G401 (cell line): ENCODE results near the gene DTX3L. TPM values are rescaled to one million over a fixed set of nuclear protein-coding genes. Genes with fewer than 3 reads are reported as not detected.
A peak's percentile ranks its signal among the peaks of the same experiment; 100 is the strongest.

ENCODE experiments used
- DNase-seq: peaks from one replicate; pipeline ENCODE4 v3.0.0-alpha.2; 2015; ENCODE audit warnings: low spot score
- in situ Hi-C: cut with HindIII; loops from 2 replicates; pipeline ENCODE4 v1.10.0; 2016; ENCODE audit warnings: low sequenced_read_pairs, mixed read lengths
- total RNA-seq: library from RNA; depleted of rRNA; stranded (reverse); fragments of >200 nt; shearing (Covaris generic); gene quantifications from 2 replicates; pipeline ENCODE4 v1.2.3, GENCODE V29; 2014; rRNA removed

The DTX3L gene
- total RNA-seq = 4.9 and 5.3 TPM in 2 replicates

- peak; percentile 11 for DNase-seq
These were observed at the start of gene DTX3L, which contains the start of gene PARP9 for GRCh38 chr3:122564155-122564912. DTX3L (plus strand) TSS chr3:122564338; CDS start chr3:122564427, 89 bp downstream. PARP9 (minus strand) TSS chr3:122564300; CDS start chr3:122559620, 4,680 bp downstream.

DNA sequence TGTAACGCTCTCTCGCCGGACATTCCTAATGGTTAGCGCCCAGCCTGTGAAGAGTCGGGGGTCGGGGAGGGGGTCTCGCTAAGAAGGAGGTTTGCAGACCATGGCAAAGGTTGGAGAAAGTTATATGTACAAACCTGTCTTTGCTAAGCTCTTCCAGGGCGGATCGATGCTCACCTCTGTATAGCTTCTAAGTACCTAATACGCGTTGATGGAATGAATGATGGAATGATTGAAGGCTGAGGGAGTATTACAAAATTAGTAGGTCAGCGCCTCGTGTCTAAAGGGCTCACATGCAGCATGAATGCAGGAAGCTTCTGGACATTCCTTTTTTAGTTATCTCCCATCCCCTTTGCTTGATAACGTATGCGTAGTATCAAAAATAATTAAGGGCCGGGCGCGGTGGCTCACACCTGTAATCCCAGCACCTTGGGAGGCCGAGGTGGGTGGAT lies 49.1 kb upstream of the DTX3L start:
- in situ Hi-C loops = no loop called here
- no peak for DNase-seq

More at GRCh38 chr3:122564155-122564912, at the start of gene DTX3L, which contains the start of gene PARP9:
- in situ Hi-C loops = no loop called here

- in situ Hi-C loops = no loop called here
- no peak for DNase-seq
These were observed 48.3 kb upstream of the DTX3L start for GRCh38 chr3:122515870-122516269.

DNA sequence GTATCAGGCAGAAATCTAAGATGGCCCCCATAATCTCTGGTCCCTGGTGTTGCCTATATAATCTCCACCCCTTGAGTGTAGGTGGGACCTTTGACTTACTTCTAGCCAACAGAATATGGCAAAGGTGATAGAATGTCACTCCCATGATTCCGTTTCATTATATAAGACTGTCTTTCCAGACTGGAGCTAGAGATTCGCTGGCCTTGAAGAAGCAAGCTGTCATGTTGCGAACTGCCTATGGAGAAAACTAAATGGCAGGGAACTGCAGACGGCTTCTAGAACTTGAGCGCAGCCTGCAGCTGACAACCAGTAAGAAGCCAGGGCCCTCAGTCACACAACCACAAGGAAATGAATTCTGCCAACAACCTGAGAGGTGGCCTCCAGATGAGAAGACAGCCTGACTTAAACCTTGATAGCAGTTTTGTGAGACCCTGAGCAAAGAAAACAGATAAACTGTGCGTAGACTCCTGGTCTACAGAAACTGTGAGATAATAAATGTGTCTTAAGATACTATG lies 47.2 kb upstream of the DTX3L start:
- in situ Hi-C loops = no loop called here
- DNase-seq = no peak

DNA sequence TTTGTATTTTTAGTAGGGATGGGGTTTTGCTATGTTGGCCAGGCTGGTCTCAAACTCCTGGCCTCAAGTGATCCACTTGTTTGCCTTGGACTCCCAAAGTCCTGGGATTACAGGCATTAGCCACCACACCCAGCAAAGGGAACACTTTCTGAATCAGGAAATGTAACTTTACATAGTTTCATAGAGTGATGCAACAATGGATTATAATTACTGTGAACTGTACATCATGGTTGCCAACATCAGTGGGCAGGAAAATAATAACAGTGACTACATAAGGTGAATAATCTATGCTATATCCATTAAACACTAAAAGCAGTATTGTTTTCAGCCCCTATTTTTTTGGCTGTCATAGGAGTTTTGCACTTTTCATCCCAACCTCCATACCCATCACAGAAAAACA lies 44.4 kb upstream of the DTX3L start:
- no peak for DNase-seq
- in situ Hi-C loops = no loop called here

DNA sequence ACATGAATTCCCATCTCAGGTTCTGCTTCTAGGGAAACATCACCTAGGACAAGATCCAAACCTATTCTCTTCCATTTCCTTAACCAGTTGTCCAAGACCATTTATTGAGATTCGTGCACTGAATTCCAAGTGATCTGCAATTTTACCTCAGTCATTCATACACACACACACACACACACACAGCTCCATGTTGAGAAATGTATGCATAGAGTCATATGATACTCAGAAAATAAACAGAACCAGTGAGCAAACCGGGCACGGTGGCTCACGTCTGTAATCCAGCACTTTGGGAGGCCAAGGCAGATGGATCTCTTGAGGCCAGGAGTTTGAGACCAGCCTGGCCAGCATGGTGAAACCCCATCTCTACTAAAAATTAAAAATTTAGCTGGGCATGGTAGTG lies 43.3 kb upstream of the DTX3L start:
- DNase-seq = no peak
- in situ Hi-C loops = no loop called here

- no peak for DNase-seq
- in situ Hi-C loops = no loop called here
These were observed 40.8 kb upstream of the DTX3L start for GRCh38 chr3:122523317-122523716.

- DNase-seq = no peak
- in situ Hi-C loops = no loop called here
These were observed 34.0 kb upstream of the DTX3L start for GRCh38 chr3:122530164-122530563.

GRCh38 chr3:122533480-122533879 lies 30.7 kb upstream of the DTX3L start:
- DNase-seq = no peak
- in situ Hi-C loops = no loop called here

DNA sequence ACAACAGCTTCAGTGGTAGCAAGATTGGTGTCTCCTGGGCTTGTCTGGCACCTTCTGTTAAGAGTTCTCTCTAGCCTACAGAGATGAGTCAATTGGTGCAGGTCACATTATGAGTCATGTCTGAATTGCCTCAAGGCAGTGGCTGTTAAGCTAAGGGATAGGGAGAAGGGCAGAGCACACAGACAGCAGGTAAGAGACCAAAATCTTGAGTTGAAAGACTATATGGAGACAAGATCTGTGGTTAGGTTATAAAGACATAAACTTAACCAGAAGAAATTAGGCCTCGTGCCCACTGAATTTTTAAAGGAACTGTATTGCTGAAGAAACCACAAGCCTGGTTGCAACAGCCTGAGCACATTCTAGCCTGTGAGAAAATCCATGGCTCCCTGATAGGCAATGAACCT lies 30.2 kb upstream of the DTX3L start:
- no peak for DNase-seq
- in situ Hi-C loops = no loop called here

DNA sequence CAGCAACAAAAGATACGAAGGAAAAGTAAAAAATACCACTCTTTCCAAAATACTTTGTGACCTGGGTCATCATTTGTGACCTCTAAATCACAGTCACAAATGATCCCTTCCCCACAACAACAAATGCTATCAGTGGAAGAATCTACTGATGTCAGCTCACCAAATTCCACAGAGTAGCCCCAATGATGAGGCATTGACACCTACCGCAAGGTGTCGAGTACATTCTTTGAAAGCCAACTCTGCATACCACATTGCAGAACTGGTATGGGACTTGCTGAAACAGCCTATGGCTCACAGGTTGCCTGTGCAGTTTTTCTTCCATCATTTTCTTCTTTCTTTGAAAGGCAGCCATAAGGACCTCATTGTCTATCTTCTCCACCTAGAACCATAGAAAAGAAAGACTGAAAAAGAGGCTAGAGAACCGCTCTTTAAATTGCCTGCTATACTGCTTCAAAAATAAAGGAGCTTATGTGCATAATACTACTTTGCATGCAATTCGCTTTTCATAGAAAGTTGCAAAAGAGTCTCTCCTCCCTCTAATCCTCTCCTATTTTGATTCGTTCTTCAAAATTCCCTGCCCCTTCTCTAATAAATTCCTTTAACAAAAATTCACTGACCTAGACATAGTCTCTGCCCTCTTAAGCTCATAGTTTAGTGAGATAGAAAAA lies 28.0 kb upstream of the DTX3L start:
- DNase-seq = no peak
- in situ Hi-C loops = no loop called here

GRCh38 chr3:122536632-122537001 lies 27.5 kb upstream of the DTX3L start:
- DNase-seq = no peak
- in situ Hi-C loops = no loop called here

DNA sequence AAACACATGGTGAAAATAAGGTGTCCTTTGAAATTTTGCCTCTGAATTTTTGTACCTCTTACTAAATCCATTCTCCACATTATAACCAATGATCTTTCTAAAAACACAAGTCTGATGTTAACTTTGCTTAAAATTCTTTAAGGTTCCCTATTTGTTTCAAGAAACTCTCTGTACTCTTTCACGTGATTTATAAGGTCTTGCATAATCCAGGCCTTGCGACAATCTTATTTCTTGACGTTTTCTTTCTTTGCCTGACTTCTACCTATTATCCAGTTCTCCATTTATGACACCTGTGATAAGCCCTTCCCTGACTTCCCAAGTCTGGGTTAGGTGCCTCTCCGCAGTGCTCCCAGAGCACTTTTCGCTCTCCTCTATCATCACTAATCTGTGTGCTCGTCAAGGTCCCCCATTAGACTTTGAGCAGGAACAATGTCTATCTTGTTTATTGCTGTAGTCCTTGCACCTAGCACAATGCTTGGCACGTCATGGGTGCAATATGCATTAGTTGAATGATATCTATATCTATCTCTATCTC lies 25.1 kb upstream of the DTX3L start:
- in situ Hi-C loops = no loop called here
- DNase-seq = no peak

DNA sequence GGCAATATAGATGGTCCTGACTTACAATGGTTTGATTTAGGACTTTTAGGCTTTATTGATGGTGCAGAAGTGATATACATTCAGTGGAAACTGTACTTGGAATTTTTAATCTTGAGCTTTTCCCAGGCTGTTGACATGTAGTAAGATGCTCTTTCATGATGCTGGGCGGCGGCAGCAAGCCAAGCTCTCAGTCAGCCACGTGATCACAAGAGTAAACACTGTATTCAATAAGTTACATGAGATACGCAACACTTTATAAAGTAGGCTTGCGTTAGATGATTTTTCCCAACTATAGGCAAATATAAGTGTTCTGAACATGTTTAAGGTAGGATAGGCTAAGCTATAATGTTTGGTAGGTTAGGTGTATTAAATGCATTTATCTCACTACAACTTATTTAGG lies 18.0 kb upstream of the DTX3L start:
- DNase-seq = no peak
- in situ Hi-C loops = no loop called here

DNA sequence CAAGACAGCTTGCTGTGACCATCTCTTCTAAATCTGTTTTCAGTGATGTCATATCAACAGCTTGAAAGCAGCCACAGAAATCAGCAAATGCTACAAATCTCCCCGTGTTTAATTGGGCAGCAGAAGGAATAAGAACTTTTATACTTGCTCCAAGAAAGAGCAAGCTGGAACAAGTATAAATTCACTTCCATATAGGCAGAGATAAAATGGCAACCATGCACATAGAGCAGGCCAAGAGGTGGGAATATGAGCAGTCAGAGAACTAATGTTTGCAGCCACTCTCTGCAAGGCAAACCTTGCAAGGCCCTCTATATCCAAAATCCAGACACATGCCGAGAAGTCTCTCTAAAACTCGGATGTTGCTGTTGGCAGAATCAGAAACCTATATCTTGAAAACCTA lies 16.1 kb upstream of the DTX3L start:
- in situ Hi-C loops = no loop called here
- no peak for DNase-seq

- in situ Hi-C loops = no loop called here
- DNase-seq = no peak
These were observed 15.5 kb upstream of the DTX3L start for GRCh38 chr3:122548619-122549018.

- in situ Hi-C loops = no loop called here
- DNase-seq = no peak
These were observed 11.0 kb upstream of the DTX3L start for GRCh38 chr3:122553171-122553570.

DNA sequence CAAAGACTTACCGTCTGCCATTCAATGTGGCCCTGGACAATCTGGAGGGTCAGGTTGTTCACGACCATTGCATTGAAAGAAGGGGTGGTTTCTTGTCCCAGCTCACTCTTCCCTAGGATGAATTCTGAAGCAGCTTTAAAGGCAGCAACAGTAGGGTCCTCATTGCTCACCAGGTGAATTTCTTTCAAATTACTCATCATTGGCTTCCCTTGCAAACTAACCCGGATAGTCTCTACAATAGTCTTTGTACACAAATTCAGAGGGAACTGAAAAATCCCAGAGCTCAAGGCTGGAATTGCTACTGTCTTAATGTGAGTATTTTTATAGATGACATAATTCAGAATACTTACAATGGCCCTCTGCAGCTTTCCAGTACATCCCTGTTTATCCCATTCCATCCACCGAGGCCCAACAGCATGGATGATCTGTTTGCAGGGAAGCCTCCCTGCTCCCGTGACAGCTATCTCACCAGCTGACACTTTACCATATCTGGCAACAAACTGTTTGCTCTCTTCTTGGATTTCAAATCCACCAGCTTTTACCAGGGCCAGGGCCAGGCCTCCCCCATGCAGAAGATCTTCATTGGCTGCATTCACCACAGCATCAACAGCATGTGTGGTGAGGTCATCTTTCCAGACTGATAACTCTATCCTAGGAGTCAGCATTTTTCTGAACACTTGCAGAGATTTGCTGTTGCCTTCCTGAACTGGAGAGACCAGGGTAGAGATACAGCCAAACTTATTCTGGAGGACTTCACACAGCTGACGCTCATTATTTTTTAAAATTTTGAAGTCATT lies 8.7 kb upstream of the DTX3L start:
- in situ Hi-C loops = no loop called here
- no peak for DNase-seq

GRCh38 chr3:122557356-122557755 lies 6.8 kb upstream of the DTX3L start:
- in situ Hi-C loops = no loop called here
- DNase-seq = no peak
